SU-DHL-6 (cell line): ENCODE measurements around the gene RBMS1.

ENCODE experiments used
- EZH2phosphoT487 ChIP-seq: fragments of 200-600 bp; sonication (generic), shearing (Covaris generic); conservative IDR thresholded peaks from 2 replicates; pipeline ENCODE4 v1.6.1; 2018; ENCODE audit warnings: mild to moderate bottlenecking, antibody characterized with exemption, low read length, moderate library complexity, mixed read lengths
- TF ChIP-seq, protein P1 (sequence below): fragments of 200-600 bp; sonication (generic); IDR thresholded peaks from one replicate; pipeline ENCODE4 v1.5.1; 2017; ENCODE audit warnings: antibody characterized with exemption, mild to moderate bottlenecking, low read length, moderate library complexity; ENCODE audit not compliant: insufficient read depth, poor library complexity, severe bottlenecking

DNA sequence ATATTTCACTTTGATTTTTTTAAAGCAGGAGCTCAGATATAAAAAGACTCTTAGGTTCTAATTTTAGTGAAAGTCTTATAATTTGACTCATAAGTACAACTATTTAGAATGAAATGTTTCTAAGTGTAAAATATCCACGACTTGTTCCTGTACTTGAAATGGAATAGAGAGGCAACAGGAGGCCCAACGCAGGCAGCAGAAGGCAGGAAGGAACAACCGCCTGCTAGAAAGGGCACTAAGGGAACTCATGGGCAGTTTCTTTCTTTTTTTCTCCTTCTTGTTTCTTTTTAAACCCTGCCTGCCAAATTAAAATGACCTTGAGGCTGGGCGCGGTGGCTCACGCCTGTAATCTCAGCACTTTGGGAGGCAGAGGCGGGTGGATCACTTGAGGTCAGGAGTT lies 51.0 kb downstream of the RBMS1 start:
- TF ChIP-seq EZH2phosphoT487 = no peak
- TF ChIP-seq, protein P1, sequence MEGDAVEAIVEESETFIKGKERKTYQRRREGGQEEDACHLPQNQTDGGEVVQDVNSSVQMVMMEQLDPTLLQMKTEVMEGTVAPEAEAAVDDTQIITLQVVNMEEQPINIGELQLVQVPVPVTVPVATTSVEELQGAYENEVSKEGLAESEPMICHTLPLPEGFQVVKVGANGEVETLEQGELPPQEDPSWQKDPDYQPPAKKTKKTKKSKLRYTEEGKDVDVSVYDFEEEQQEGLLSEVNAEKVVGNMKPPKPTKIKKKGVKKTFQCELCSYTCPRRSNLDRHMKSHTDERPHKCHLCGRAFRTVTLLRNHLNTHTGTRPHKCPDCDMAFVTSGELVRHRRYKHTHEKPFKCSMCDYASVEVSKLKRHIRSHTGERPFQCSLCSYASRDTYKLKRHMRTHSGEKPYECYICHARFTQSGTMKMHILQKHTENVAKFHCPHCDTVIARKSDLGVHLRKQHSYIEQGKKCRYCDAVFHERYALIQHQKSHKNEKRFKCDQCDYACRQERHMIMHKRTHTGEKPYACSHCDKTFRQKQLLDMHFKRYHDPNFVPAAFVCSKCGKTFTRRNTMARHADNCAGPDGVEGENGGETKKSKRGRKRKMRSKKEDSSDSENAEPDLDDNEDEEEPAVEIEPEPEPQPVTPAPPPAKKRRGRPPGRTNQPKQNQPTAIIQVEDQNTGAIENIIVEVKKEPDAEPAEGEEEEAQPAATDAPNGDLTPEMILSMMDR = no peak
